ENCODE data around the gene DHRS13.
"Not testable (repeated sequence)": the region's sequence is repeated elsewhere in the genome, so short reads cannot be mapped to it uniquely, and the experiment has no call there.

The DHRS13 gene

DNA sequence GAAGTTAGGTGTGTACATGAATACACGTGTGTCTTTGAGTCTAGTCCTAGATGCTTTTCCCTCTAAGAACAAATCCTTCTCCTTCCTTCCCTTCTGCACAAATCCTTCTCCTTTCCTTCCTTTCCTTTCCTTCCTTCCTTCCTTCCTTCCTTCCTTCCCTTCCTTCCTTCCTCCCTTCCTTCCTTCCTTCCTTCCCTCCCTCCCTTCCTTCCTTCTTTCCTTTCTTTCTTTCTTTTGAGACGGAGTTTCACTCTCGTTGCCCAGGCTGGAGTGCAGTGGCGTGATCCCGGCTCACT, 615 bp upstream of the DHRS13 start:
- not testable (repeated sequence) for DNase-seq (ENCODE audit: low spot score)

DNA sequence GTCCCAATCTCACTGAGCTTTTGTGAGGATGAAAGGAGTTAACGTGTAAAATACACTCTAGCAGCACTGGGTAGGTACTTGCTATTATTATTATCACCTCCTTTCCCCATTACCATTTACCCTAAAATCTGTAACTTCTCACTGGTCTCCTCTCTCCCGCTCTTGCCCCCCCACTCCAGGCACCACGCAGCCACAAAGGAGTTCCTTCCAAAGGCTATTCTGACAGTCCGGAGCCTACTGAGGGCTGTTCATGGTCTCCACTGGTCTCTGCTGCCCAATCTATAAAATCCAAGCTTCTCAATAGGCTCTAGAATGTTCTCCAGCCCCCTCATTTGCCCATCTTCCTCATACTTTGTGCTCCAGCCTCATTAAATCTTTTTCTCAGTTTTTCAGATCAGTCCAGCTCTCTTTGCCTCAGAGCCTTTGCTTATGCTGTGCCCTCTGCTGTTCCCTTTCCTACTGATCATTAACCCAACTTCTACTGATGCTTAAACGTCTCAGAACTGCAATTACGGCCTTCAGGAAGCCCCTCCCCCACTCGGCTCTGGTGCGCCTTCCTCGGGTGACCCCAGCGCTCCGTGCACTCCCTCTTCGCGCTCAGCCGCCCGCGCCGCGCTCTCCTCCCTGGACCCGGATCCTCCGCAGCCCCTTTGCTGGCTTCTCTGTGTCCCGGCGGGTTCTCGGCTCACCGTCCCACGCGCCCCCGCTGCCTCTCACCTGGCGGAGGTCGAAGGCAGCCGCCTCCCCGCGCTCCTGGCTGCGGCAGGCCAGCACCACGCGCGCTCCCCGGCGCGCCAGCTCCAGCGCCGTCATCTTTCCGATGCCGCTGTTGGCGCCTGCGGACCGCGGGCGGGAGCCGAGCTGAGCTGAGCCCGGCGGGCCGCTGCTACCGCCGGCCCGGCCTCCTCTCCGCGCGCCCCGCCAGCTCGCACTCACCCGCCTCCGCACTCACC, 737 bp downstream of the DHRS13 start:
- no peak for DNase-seq (ENCODE audit: low spot score)

DNA sequence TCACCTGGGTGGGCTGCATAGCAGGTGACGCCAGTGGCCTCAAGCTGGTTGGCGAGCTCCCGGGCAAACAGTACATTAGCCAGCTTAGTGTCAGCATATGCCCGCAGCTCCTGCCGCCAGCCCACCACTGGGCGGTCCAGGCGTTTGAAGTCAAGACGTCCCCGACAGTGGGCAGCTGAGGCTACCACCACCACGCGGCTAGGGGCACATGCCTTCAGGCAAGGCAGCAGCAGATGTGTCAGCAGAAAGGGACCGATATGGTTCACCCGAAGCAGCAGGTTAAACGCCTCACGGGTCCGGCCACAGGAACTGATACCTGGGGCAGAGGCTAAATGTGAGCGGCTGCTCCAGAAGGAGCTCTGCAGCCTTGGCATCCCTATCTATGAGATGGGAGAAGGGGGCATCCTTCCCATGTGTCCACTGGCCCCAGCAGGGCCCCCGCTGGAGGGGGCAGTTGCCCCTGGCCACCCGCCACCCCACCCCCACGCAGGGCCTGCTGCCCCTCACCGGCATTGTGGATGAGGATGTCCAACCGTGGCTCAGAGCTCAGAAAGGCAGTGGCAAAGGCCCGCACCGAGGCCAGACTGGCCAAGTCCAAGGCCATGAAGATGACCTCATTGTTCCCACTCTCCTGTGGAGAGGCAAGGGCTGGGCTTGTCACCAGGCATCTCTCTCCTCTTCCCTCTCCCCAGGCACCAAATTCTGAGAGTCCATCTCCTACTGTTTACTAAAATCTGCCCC, 1.7 kb downstream of the DHRS13 start:
- DNase-seq (ENCODE audit: low spot score): no peak

DNA sequence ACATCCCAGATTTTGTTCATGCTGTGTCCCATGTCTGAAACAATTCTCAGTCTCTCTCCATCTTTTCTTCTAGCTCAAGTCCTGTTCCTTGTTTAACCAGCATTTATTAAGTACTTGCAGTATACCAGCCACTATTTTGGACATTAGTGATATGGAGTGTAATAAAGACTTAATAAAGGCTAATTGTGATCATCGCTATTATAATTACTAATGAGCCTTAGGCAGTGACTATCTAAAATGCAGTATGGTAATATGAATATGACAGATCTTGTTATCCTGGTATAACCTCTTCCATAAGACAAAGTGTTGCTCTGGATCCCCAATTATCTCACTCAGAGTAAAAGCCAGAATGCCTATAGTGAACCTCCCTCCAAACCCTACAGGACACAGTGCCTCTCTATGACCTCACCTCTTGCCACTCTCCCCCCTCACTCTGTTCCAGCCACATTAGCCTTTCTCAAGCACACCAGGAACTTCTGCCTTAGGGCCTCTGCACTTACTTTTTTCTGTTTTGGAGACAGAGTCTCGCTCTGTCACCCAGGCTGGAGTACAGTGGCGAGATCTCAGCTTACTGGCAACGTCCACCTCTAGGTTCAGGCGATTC, 3.6 kb downstream of the DHRS13 start:
- no peak for DNase-seq (ENCODE audit: low spot score)

DNA sequence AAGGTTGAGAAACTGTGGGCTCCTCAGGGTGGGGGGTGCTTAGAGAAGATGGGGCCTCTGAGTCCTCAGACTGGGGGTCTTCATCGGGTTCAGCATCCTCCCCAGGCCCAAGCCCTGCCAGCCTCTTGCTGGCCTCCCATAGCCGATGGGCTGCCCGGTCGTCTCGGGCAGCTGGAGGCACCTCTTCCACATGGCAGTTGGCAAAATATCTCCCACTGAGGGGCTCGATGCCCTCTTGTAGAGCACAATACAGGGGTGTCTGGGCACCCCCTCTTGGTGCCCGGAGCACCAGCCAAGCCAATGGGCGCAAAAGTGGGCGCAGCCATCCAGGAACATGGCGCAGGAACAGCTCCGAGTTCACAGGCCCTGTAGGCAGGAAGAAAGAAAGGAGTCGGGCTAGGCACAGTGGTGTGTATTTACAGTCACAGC, 4.3 kb downstream of the DHRS13 start:
- DNase-seq (ENCODE audit: low spot score): no peak

DNA sequence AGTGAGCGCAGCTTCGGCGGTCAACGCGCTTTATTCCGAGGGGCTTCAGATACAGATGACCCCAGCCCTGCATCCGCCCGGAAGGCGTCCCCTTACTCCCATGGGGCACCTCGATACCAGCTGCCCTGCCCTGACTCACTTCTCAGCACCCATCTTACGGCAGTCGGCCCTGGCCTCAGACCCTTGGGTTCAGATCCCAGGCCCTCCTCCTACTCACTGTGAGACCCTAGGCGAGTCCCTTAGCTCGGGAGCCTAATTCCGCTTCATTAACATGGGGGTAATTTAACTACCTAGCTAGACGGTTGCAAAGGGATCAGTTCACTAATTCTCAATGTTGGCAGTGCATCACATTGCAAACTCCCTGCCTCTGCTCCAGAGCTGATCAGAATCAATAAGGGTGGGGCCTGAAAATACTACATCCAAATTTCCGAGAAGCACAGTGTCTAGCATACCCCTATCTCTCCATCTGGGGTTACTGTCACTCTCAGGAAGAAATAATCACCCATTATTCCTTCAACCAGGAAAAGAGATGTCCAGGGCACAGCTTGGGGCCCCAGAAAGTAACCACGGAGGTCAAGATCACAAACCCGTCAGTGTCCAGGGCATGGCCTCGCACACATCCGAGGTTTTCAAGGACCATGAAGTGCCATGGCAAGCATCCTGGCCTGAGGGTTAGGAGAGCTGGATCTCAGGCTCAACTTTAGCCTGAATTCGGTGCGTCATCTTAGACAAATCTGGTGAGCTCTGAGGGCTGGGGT, 4.9 kb downstream of the DHRS13 start:
- no peak for DNase-seq (ENCODE audit: low spot score)

DNA sequence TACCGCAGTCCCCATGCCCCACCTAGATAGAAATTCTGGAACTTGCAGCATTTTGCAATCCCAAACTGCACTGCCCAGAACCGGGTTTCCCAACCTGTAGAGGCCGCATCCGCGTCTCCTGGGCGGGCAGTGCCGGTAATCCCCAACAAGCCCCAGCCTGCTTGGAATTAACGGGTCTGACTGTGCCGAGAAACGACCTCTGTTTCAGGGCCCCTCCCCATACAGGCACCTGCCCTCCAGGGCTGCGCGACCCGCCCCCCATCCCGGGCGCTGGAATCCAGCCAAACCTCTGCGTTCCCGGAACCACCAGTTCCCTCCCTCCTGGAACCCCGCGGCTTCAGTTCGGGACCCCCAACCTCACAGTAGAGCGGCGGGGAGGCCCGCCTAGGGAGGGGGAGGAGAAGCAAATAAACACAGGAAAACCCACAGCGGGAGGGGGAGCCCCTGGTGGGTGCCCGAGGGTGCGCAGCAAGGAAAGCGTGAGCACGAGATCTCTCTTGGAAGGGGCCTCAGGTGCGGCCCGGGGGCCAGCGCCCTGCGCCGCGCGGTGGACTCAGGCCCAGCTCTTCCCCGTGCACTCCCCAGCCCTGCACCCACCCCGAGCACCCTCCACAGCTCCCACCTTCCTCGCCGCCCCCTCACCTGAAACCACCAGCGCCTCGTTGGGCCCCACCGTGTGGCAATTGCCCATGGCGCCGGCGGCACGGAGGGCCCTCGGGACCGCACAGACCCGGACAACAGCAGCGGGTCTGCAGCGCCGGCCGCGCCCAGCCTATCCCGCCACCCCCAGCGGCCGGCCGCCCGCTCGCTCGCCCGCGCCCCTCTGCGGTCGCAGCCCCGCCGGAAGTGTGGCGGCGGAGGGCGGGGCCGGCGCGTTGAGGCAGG, 5.8 kb downstream of the DHRS13 start, which contains the start of gene FLOT2:
Gene FLOT2 (minus strand): TSS at position 850 of the 885 bp plus-strand sequence. CDS start 159 bp downstream, at position 691.
- DNase-seq (ENCODE audit: low spot score): peak; percentile 64

DNA sequence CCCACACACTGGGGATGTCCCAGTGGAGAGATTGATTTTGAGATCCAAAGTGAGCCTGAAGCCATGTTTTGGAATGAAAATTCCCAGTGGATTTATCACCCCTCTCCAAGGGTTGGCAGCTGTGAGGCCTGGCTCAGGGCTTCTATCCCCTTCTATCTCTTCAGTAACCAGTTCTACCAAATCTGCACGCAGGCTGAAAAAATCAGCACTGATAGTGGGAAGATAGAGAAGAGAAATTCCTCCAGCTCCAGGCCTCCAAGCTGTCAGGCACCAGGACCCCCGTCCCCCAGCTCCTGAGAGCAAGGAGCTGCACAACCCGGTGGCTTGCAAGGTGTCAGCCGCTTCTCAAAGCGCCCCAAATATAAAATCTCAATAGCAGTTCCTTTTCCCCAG, 6.4 kb downstream of the DHRS13 start:
- DNase-seq (ENCODE audit: low spot score): no peak

DNA sequence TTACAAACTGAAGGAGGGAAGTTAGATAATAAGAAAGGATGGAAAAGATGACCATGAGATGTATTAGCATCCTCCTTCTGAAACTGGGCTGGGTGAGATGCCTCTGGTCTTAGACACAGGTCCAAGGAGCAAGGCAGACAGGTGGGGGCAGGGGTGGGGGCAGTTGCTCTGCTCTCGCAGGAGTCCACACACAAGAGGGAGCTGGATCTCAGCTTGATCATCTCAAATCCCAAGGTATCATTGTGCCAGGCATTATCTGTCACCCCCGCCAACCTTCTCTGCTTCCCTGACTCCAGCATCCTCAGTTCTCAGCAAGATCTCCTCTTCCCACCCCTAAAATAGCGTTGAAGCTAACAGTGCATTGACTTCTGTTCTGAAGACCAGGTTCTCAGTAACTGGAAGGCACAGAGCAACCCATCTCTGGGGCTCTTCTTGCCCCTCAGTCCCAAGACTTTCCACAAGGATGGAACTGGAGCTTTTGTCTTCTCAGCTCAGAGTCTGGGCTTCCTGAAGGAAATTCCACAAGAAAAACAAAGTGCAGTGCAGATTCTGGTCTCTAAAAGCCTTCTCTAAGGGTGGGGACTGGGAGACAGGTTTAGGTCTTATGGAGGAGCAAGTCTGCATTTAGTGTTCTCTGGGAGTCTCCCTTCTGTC, 7.0 kb downstream of the DHRS13 start:
- DNase-seq (ENCODE audit: low spot score): no peak

DNA sequence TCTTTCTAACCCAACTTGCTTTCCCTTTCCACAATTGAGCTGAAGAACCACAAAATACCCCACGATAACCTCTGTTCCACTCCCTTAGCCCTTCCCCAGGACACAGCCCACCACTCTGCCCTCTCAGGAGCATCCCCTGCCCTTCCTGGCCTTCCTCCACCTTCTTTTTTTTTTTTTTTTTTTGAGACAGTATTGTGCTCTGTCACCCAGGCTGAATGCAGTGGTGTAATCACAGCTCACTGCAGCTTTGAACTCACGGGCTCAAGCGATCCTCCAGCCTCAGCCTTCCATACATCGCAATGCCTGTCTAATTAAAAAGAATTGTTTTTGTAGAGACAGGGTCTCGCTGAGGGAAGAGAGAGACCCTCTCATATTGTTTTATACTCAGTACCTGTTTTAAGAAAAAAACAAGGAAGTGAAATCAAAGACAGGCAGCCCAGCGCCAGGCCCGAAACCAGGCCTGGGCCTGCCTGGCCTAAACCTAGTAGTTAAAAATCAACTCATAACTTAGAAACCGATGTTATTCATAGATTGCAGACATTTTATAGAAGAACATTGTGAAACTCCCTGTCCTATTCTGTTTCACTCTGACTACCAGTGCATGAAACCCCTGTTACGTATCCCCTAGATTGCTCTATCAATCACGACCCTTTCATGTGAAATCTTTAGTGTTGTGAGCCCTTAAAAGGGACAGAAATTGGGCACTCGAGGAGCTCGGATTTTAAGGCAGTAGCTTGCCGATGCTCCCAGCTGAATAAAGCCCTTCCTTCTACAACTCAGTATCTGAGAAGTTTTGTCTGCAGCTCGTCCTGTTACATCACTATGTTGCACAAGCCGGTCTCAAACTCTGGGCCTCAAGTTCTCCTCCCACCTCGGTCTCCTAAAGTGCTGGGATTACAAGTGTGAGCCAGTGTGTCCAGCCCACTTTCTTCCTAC, 9.4 kb downstream of the DHRS13 start:
- not testable (repeated sequence) for DNase-seq (ENCODE audit: low spot score)

DNA sequence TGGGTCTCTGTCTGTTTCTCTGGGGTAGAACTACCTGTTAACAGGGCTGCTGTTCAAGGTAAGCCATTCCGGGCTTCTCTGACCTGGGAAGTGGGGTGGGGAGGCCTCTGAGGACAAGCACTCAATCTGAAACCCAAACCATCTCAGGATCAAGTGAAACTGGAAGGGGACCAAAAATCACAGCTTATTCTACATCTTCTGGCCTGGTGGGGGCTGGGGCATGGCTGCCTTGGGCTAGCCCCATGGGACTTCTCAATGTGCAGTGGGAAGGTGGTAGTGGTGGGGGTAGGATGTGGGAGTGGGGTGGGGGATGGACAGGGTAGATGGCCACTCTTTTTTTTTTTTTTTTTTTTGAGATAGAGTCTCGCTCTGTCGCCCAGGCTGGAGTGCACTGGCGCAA, 10.9 kb downstream of the DHRS13 start:
- no peak for DNase-seq (ENCODE audit: low spot score)

DNA sequence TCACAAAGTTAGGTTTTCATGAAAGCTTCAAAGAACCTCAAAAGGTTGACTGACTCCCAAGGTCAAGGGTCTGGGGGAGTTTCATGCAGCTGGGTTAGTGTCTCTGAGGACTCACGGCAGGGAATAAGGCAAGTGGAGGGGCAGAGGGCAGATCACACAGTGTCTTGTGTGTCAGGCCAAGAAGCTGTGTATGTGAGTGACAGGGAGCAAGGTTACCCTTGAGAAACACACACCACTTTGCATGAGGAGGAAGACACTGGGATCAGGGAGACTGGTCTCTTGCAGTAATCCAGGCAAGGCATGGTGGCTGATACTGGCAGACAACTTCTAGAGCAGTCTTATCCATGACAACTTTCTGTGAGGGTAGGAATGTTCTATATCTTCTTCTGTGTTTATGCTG, 11.7 kb downstream of the DHRS13 start:
- DNase-seq (ENCODE audit: low spot score): no peak

DNA sequence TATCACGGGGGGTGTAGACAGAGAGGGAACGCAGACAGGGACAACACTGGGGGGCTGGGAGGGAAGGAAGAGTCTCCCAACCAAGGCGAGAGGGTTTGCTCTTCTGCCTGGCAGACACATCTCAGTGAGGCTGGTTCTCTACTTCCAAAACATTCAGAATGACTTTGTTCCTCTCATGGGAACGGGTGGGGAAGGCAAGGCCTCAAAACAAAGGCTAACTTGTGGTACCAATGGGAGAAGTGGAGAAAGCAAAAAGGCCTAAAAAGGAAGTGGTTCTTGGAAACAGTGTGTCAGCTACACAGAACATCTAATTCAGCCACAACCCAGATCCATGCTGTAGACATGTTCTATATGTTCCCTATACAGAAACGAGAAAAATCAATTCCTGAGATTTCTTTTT, 12.9 kb downstream of the DHRS13 start:
- DNase-seq (ENCODE audit: low spot score): peak; percentile 32

DNA sequence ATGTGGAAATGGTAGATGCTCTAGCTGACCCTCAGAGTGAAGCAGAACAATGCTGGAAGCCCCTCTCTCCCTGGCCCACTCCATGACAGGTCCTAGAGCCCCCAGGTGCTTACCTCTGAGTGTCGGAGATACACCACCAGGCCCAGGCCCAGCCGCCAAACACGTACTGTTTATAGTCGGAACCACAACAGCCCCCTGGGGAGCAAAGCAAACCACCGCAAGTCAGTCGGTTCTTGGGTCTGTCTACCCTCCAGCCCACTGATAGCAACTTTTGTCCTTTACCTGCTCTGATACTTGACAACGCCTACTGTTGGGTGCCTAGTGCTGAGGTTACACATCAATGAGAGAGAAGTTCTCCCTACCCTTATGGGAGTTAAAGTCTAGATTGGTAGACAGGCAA, 14.0 kb downstream of the DHRS13 start:
- DNase-seq (ENCODE audit: low spot score): no peak

DNA sequence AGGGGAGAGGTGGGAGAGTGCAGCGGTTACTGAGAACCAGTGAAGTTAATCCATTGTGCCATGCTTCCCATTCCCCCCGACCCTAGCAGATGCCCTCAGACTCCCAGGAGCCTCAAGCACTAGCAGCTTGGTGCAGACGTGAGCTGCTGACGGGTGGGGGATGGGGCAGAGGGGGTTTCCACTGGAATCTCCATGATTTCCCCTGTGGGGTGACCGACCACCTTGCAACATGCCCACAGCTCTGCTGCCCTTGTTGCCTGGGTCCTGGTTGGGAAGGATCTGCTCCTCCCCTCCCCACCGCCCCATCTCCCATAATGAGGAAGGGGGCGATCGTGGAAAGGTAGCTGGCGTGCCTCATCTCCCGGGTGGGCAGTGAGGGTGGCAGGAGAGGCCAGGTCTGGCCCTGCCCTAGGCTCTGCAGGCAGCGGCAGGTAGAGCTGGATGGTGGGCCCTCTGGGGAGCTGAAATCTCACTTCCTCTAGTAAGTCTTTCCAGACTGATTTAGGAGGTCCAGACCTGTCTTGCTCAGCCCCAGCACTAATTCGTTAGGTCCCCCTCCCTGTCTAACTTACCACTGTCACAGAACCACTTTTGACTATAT, 14.9 kb downstream of the DHRS13 start:
- no peak for DNase-seq (ENCODE audit: low spot score)

DNA sequence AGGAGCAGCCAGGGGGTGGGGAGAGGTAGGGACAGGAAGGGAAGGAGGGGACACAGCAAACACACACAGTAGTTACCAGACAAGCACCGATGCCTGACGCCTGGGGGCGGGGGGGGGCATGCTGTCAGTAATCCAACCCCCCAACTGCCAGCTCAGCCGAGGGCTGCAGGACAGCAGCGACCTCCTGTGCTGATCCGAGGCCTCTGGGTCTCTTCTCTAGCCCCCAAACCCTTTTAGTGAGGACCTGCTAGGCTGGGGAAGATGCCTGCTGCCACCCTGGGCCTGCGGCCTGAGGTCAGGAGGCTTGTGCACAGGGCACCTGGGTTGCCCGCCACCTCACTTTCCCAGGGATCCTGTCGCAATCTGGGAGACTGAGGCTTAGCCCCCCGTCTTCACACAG, 16.9 kb downstream of the DHRS13 start:
- no peak for DNase-seq (ENCODE audit: low spot score)

DNA sequence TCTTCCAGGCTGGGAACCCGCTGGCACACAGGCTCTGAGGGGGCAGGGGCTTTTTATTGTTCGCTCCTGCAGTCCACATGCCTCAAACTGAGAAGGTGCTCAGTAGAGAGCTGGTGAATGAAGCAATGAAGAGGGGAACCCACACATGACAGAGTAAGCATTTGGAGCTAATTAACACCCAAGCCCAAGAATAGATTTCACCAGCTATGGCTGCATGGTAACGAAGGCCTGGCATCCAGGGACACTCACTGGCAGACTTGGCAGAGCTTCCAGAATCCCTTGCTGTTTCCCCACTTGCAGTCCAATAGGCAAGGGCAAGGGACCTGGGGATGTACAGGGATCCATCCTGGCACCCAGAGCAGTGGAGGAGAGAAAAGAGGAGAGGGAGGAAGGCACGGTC, 17.5 kb downstream of the DHRS13 start:
- peak; percentile 69 for DNase-seq (ENCODE audit: low spot score)

DNA sequence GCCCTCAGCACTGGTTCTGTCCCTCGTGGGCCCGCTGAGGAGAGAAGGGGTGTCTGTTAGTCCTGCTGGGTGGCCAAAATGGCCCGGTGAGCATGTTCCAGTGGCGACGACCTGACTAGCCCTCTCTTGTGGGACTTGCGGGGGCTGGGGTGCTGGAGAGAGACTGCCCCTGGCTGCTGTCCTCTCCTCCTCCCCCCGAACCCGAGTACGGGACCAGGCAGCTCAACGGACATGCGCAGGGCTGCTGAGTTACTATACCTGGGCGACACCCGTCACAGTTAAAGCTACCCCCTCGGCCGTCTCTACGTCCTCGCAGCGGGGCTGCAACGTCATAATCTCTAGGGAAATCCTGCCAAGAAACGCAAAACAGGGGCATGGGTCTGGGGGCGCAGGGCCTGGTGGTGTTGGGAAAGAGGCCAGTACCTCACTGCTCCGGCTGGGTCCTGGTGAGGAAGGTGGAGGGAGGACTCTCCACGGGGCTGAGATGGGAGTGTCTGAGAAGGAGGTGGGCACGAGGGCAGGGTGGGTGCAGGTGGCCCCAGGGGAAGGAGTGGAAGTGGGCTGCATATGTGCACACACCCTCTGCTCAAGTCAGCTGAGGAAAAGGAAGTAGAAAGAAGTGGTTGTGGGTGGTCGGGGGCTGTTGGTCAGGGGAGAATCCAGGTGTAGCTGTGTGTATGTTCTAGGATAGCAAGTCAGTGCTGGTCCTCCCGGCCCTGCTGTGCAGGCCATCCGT, 18.7 kb downstream of the DHRS13 start:
- DNase-seq (ENCODE audit: low spot score): no peak
